ENCODE data around the gene PUS3.

- TF ChIP-seq CDX4 (CRISPR knock-in tag; IDR thresholded peaks at IDR 0.05; ENCODE audit: borderline replicate concordance) = no peak
- TF ChIP-seq ETV6 (CRISPR knock-in tag; IDR thresholded peaks at IDR 0.05) = no peak
- no peak for TF ChIP-seq CREM (CRISPR knock-in tag; IDR thresholded peaks at IDR 0.05)
- TF ChIP-seq IRF2 (CRISPR knock-in tag; IDR thresholded peaks at IDR 0.05; ENCODE audit: borderline replicate concordance, low read depth) = no peak
- TF ChIP-seq ZNF416 (CRISPR knock-in tag; IDR thresholded peaks at IDR 0.05) = no peak
Observed at GRCh38 chr11:125886997-125887372, 16.0 kb downstream of the PUS3 start.
